Spleen (tissue), 7 donors: ENCODE data around the gene ATP10D.

Experiments
- POLR2A ChIP-seq, 3 donors: fragments of 450-650 bp; IDR thresholded peaks; one replicate each; pipeline ENCODE4 v1.5.1; 2017; ENCODE audit warnings: antibody characterized with exemption in 3 of 3, mild to moderate bottlenecking in 1 of 3
- TF ChIP-seq, protein P1 (sequence below), 11 experiments: fragments of 200-600 bp in 7 of 11; fragments of 450-650 bp in 4 of 11; sonication (generic) in 4 of 11; IDR thresholded peaks in 8 of 11; conservative IDR thresholded peaks in 3 of 11; 1 replicate in 7 of 11; 2 replicates in 4 of 11; pipeline versions ENCODE4 v1.4.0 to v1.8.0; 2016 to 2021; ENCODE audit warnings: antibody characterized with exemption in 11 of 11, inconsistent platforms in 4 of 11, mild to moderate bottlenecking in 1 of 11
- donor health status: DM: no; HTN: no; CAD: no; lungs with moderate emphysema.
- donor health status: DM: no; HTN: no; CAD: no.
- donor health status: DM: no; HTN: no; CAD: no.

DNA sequence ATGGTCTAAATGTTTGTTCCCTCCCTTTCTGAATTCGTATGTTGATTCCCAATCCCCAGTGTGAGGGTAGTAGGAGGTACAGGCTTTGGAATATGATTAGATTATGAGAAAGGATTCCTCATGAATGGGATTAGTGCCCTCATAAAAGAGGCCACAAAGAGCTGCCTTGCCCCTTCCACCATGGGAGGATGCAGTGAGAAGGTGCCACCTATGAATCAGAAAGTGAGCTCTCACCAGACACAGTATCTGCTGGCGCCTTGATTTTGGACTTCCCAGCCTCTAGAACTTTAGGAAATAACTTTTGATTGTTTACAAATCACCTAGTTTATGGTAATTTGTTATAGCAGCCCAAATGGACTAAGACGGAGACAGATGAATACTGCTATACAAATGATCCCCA is 3.6 kb downstream of the ATP10D start:
- TF ChIP-seq, protein P1, sequence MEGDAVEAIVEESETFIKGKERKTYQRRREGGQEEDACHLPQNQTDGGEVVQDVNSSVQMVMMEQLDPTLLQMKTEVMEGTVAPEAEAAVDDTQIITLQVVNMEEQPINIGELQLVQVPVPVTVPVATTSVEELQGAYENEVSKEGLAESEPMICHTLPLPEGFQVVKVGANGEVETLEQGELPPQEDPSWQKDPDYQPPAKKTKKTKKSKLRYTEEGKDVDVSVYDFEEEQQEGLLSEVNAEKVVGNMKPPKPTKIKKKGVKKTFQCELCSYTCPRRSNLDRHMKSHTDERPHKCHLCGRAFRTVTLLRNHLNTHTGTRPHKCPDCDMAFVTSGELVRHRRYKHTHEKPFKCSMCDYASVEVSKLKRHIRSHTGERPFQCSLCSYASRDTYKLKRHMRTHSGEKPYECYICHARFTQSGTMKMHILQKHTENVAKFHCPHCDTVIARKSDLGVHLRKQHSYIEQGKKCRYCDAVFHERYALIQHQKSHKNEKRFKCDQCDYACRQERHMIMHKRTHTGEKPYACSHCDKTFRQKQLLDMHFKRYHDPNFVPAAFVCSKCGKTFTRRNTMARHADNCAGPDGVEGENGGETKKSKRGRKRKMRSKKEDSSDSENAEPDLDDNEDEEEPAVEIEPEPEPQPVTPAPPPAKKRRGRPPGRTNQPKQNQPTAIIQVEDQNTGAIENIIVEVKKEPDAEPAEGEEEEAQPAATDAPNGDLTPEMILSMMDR (IDR thresholded peaks at IDR 0.05 in 8 of 11, conservative IDR thresholded peaks at IDR 0.05 in 3 of 11): no peak
- no peak for TF ChIP-seq POLR2A (IDR thresholded peaks at IDR 0.05)
